Measurements from ENCODE around the gene KIF1A.

The KIF1A gene, protein sequence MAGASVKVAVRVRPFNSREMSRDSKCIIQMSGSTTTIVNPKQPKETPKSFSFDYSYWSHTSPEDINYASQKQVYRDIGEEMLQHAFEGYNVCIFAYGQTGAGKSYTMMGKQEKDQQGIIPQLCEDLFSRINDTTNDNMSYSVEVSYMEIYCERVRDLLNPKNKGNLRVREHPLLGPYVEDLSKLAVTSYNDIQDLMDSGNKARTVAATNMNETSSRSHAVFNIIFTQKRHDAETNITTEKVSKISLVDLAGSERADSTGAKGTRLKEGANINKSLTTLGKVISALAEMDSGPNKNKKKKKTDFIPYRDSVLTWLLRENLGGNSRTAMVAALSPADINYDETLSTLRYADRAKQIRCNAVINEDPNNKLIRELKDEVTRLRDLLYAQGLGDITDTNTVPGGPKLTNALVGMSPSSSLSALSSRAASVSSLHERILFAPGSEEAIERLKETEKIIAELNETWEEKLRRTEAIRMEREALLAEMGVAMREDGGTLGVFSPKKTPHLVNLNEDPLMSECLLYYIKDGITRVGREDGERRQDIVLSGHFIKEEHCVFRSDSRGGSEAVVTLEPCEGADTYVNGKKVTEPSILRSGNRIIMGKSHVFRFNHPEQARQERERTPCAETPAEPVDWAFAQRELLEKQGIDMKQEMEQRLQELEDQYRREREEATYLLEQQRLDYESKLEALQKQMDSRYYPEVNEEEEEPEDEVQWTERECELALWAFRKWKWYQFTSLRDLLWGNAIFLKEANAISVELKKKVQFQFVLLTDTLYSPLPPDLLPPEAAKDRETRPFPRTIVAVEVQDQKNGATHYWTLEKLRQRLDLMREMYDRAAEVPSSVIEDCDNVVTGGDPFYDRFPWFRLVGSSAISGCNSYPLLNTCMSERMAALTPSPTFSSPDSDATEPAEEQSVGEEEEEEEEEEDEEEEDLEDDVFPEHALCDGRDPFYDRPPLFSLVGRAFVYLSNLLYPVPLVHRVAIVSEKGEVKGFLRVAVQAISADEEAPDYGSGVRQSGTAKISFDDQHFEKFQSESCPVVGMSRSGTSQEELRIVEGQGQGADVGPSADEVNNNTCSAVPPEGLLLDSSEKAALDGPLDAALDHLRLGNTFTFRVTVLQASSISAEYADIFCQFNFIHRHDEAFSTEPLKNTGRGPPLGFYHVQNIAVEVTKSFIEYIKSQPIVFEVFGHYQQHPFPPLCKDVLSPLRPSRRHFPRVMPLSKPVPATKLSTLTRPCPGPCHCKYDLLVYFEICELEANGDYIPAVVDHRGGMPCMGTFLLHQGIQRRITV (N-terminal part only)
- total RNA-seq: 0 to 4.7 (median 0.12) reads per million in 18 experiments

DNA sequence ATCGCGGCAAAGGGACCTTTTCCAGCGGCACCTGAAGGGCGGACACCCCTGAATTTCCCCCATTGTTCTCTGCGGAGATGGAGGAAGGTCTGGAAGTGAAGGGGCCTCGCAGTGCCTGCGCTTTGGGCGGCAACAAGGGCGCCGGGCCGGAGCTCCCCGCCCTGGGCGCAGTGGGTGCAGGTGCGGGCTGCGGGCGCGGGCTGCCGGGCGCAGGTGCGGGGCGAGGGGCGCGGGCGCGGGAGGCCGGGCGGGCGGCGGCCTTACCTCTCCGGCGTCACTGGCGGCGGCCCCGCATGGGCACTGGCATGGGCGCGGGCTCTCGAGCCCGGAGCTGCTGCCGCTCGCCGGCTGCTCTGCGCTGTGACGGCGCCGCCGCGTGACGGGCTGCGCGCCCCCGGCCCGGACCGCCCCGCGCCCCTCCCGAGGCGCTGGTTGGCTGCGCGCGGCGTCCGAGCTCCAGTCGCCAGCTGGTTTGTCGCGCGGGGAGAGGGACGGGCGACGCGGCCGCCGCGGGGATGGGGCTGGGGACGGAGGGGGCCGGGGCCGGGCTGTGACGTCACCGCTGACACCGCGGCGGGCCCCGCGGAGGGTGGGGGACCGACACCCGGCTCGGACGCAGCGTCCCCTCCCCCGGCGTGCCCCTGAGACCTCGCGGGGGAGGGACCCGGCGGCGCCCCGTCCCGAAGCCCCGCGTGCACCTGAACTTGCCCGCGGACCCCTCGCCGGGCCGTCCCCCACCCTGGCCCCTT, at the start of gene KIF1A:
TSS of gene KIF1A (minus strand) at position 362 of the 749 bp plus-strand sequence. CDS start 22,467 bp downstream, outside the sequence.
- no peak for DNase-seq

DNA sequence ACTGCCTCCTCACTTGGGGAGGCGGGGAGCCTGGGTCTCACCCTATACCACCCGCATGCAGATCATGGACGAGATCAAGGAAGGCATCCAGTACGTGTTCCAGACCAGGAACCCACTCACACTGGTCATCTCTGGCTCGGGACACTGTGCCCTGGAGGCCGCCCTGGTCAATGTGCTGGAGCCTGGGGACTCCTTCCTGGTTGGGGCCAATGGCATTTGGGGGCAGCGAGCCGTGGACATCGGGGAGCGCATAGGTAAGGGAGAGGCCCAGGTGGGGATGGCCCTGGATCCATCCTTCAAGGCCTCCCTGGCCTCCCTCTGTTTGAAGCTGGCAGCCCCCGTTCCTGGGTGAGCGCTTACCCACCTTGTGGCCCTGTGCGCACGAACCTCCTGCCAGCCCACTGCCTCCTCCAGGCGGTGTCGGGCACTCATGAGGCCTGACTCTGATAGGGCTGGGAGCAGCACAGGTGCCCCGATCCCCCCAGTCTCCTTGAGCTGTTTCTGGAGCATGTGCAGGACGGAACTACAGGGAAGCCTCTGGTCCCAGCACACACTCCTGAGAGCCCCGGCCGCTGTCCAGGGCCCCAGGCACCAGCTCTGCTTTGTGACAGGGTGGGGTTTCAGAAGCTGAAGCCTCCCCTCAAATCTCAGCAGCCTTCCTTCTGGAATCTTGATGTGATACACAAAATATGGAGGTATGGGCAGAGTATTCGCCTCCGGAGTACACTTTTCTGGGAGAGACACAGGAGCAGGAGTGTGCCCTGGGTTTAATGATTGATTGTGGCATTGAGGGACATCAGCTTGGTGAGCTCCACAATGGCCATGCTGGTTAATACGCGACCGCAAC, 49.3 kb upstream of the KIF1A start:
- DNase-seq: no peak

DNA sequence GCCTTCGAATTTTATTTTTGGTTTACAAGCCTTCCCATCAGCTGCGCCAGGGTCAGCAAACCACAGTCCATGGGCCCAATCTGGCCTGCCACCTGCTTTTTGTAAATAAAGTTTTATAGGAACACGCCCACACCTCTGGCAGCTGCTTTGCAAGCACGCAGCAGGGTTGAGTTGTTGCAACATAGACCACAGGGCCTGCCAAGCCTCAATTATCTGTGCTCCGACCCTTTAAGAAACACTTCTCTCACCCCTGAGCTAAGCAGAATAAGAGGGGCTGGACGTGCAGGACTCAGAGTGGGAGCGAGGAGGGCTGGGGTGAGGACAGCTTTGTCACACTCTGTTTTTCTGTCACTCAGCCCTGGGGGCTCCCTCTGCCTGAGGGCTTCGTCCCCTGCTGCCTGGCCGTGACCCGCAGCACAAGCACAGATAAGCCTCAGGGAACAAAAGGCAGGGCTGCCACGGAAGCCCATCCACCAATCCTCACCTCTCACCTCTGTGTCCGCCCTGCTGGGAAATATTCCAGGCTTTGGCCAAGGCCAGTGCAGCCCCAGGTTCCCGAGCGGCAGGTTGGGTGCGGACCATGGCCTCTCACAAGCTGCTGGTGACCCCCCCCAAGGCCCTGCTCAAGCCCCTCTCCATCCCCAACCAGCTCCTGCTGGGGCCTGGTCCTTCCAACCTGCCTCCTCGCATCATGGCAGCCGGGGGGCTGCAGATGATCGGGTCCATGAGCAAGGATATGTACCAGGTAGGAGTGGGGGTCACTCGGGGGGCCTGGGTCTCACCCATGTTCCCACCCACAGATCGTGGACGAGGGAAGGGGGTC, 48.5 kb upstream of the KIF1A start, which contains the start of gene AGXT:
TSS of gene AGXT (plus strand) at position 539 of the 823 bp plus-strand sequence. CDS start at position 581, 42 bp downstream.
- DNase-seq: peak in 1 of 2 donors; percentile 19

DNA sequence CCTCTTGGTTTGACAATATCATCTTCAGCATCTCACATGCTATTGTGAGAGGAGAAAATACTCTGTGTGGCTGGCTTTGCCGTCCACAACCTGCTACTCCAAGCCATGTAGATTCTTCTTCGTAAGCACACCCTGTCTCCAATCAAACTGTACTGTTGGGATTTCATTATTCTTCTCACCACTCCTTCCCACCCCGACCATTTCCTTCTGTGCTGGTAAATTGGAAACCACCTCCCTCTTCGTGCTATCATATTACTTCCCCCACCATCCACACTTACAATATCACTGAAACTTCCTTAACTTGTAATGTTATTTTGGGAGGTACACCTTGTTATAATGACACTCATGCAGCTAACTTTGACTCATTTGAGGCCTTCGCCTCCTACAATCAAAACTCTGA, 45.4 kb upstream of the KIF1A start:
- no peak for DNase-seq

DNA sequence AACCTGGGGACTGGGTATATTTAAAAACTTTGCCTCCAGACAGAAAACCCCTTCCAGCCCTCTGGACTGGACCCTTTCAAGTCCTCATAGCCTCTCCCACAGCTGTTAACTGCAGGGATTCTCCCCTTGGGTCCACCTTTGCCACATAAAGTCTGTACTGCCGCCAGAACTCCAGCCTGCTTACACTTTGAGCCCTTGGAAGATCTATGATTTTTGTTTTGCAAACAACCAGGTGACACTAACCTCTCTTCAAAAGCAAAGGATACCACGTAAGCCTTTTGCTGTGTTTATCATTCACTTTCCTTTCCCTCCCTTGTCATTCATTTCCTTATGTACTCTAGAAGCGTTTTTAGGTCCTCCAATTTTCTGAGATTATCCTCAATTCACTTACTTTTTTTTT, 44.5 kb upstream of the KIF1A start:
- DNase-seq: no peak

DNA sequence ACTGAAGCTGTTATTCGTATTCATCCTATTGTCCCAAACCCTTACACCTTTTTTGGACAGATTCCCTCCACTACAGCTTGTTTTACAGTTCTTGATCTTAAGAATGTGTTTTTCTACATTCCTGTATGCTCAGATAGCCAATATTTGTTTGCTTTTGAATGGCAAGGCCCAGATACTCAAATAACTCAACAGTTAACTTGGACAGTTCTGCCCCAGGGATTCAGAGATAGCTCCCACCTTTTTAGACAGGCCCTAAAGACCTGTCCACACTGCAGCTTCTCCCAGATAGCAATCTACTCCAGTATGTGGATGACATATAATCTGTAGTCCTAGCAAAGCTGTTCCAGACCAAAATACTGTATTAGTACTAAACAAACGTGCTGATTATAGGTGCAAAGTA, 41.5 kb upstream of the KIF1A start:
- no peak for DNase-seq

DNA sequence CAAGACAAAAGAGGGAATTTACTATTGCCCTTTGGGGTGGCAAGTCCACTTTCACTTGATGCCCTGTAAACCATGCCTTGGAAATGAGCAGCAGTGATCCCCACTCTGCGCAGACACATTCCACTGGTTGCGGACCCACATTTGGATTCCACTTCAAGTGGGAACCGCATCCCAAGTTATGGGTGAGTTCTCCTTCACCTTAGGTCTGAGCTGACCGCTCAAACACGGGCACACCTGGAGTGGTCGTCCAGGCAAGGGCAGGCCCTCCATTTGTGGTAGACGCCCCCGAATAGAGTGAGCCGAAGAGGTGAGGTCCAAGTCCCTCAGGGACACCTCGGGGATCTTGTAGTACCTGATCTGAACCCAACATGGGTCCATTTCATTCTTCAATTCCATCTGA, 38.9 kb upstream of the KIF1A start:
- DNase-seq: no peak

DNA sequence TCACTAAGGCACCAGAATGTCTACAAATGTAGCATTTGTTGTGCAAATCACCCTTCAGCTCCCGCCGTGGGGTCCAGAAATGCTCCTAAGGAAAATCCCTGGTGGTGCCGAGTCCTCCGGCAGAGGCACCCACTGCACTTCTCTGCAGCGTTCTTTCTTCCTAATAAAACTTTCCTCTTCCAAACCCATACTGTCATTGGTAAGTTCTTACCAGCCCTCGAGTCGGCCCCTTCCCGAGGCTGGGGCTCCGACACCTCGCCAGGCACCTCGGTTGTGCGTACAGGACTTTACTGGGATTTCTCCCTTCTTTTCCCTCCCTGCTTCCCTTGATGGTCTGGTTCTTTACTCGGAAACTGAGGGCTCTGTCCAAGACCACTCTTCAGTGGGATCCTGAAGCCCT, 38.3 kb upstream of the KIF1A start:
- no peak for DNase-seq

DNA sequence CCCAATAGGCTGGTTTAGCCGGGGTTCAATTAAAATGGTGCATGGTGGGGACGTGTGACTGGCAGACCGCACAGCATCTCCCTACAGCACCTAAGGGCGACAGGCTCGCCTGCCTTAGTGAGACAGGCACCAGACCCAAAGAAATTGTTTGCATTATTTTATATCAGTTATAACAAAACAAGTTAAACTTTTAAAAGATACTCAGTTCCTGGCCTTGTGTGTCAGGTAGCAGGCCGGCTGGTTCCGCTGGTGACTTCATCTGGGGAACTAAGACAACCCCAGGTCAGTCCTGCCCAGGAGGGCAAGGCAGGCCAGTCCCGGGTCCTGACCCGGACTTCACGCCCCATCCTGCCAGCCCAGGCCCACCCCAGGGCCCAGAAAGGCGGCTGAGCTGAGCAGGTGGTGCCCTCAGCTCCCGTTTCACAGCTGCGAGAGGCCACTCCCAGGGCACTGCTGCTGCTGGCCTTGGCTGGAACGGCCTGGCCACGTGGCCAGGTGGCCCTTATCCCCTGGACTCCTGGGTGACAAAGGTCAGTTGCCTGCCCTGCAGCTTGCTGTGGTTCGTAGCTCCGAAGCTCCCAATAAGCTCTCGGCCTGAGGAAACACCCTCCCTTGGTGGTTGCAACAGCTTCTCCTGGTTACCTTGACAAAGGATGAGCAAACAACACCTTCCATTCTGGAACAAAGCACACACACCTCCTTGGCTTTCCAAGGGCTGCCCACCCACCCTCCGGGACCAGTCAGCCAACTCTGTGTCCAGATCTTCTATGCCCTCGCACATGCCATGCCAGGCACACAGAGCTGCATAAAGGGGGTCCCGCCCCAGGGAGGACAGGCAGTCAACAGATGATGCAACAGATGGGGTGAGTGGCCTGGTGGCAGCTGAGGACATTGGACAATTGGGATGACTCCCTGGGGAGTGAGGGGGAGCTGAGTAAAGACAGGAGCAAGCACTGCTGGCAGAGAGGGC, 37.3 kb upstream of the KIF1A start:
- DNase-seq: no peak

DNA sequence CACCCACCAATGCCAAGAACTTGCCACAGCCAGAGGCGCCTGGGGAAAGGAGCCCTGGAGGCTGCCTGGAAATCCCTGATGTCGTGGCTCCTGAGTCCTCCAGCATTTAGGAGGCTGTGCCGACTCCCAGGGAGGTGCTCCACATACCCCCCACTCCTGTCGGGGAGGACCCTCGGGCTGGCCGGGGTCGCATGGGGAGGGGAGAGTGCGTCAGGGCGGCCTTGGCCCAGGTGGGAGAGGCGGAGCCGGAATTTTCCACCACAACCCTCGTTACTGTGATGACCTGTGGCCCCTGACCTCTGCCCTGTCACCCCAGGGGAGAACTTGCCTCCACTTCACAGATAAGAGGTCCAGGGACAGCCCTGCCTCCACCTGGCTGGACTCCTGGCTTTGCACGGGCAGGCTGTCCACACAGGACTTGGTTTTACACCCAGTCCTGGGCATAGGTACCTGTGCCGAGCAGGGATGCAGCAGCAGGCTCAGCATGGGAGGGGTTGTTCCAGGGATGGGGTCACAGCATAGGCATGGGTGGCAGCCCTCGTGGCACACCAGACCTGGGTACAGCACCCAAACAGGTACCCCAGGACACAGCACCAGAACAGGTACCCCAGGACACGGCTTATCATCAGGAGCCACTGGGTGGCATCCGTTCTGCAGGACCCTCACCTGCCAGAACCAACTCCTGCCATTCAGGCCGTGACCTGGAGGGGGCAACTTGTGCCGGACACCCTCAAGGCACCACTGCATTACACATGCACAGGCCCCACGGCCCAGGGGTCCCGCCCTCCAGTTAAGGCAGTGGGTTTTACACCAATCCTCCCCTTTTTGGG, 36.3 kb upstream of the KIF1A start:
- no peak for DNase-seq

DNA sequence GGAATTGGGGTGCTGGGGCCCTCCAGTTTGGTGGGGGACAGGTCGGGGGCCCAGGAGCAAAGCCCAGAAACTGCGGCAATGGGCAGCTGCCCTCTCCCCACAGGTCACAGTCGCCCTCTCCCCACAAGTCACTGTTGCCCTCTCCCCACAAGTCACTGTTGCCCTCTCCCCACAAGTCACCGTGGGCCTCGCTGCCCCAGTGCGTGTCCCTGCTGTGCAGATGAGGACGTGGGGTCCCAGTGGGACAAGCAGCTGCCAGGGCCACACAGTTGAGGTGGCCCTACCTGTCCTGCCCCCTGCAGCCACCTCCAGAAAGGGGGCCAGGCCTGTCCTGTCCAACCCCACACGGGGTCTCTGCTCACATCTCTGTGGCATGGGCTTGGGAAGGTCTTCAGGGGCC, 35.7 kb upstream of the KIF1A start:
- DNase-seq: no peak

DNA sequence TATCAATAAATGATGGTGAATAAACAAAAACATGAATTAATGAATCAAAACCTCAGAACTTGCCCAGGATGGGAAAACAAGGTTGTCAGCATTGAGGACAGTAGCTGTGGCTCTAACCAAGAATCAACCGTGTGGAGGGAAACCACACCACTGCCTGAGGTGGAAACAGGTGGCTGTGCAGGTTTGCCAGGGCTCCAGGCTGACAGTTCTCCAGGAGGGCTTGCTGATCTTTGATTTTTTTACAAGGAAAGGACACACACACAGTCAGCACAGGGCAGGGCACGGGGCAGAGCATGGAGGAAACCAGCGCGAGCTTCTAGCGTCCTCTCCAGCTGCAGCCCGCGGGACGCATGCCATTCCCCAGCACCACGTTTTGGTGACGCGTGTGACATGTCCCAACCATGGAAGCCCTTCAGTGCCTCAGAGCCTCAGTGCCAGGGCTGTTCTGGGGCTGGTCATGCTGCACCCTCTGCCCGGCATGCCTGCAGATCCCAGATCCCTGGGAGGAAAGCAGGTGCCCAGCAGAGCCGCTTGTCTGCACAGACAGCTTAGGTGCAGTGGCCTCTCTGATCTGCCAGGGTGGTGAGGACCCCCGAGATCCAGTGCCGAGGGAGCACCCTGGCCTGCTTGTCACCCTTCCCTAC, 32.8 kb upstream of the KIF1A start:
- no peak for DNase-seq

DNA sequence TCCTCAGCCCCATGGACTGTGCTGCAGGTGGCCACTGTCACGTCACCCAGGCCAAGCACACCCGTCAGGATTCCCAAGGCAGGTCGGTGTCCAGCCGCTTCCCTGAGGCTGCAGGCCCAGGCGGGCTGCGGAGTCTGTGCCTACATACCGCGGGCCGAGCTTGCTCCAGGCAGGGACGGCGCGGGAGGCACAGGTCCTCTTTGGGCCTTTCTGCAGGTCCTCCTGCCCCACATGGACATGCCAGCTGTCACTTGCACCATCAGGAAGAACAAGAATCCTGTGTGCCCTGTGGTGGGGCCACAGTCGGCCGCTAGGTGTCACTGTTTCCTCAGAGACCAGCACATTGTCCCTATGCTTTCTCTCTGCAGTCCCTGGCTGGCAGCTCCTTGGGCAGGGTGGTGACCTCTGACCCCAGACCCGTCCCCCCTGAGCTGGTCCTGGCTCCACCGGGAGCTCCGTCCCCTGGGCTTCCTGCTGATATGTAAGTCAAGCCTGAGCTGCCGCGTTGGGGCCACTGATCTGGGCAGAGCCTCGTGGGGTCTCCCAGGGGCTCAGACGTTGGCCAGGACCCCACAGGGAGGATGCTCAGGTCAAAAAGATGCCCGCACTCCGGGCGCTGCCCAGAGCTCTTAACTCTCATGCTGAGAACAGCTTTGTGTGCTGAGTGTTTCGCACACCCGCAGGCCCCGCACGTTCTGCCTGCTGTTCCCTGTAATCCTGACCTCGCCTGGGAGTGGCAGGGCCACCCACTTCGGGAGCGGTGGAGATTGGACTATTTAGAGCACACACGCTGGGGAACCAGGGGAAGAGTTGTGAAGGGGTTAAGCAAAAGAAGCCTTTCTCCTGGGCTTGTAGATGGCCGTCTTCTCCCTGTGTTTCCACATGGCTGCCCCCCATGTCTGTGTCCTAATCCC, 31.3 kb upstream of the KIF1A start:
- peak; percentile 81 to 86 for DNase-seq

DNA sequence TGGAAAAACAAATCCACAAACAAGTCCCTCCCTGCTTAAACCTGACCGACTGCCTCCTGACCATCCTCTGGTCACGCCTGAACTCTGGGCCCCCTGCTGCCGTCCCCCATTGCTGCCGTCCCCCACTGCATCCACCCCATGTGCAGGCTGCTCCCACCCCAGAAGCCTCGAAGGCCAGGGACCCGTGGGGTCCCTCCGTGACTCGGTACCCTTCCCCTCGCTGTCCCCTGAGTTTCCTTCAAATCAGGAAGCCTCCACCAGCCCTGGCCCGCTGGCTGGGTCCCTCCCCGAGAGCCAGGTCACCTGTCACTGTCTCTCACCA, 30.7 kb upstream of the KIF1A start:
- DNase-seq: no peak

DNA sequence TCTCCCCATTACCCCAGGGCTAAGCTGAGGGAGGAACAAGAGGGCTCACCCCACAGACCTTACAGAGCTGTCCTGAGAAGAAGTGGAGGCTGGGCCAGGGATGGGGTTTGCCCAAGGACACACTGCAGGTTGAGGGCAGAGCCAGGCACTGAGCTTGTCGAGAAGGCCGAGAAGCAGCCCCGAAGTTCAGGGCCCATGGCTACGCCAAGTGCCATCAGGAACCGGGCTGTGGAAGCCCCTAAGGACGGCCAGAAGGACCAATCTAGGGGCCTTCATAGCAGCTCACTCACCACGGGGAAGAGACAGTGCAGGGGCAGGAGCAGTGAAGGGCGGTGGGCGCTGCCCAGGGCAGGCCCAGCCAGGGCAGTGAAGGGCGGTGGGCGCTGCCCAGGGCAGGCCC, 30.0 kb upstream of the KIF1A start:
- DNase-seq: no peak

All from inflammatory macrophage (primary cell).